Amniotic epithelial cell (primary cell): ENCODE data around the gene PIGM.
"Not testable (repeated sequence)": the region's sequence is repeated elsewhere in the genome, so short reads cannot be mapped to it uniquely, and the experiment has no call there.

Experiments used
- DNase-seq: peaks from one replicate; pipeline ENCODE4 v3.0.0-alpha.2; 2010; ENCODE audit warnings: low read depth

The PIGM gene

GRCh38 chr1:160061369-160062229 is 29.8 kb upstream of the PIGM start:
- no peak for DNase-seq

GRCh38 chr1:160058087-160058486 is 26.3 kb upstream of the PIGM start:
- no peak for DNase-seq

- DNase-seq, result no peak
Measured at GRCh38 chr1:160056648-160057169, 24.9 kb upstream of the PIGM start.

DNA sequence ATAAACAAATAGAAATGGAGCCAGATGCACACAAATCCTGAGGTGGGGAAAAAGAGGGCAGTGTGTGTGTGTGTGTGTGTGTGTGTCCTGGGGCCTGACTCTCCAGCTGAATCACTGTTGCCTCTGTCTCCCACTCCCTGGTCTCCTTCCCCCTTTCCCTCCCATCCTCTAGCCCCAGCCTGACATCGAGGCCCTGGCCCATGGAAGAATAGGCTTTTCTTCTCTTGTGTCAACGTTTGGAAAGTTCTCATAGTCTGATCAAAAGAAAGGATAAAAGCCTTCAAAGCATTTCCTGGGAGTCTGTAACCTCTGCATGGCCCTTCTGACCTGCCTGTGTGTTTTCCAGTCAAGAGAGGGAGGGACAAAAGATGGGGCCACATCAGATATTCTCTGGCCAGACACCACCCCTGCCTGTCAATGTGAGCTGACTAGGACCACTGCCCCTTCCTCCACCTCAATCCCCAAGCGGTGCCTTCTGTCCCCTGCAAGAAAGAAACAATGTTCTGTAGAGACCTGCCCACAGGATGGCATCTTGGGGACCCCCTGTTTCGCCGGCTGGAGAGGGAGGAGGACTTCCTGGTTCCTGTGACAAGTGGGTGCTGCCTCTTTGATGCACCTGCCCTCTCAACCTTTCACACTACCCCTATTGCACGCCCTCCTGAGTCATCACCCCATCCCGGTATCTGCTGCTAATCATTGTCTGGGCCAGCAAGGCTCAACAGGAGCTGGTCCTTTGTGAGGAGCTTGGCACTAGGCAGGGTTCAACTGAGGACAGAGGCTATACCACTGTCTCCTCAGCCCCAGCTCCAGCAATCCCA is 22.0 kb upstream of the PIGM start:
- no peak for DNase-seq

GRCh38 chr1:160052936-160053335 is 21.1 kb upstream of the PIGM start:
- no peak for DNase-seq

- DNase-seq, result no peak
Measured at GRCh38 chr1:160050619-160051018, 18.8 kb upstream of the PIGM start.

- DNase-seq, result not testable (repeated sequence)
Measured at GRCh38 chr1:160050182-160050581, 18.4 kb upstream of the PIGM start.

GRCh38 chr1:160049101-160049500 is 17.3 kb upstream of the PIGM start:
- DNase-seq, result no peak

GRCh38 chr1:160048335-160048734 is 16.5 kb upstream of the PIGM start:
- DNase-seq, result no peak

DNA sequence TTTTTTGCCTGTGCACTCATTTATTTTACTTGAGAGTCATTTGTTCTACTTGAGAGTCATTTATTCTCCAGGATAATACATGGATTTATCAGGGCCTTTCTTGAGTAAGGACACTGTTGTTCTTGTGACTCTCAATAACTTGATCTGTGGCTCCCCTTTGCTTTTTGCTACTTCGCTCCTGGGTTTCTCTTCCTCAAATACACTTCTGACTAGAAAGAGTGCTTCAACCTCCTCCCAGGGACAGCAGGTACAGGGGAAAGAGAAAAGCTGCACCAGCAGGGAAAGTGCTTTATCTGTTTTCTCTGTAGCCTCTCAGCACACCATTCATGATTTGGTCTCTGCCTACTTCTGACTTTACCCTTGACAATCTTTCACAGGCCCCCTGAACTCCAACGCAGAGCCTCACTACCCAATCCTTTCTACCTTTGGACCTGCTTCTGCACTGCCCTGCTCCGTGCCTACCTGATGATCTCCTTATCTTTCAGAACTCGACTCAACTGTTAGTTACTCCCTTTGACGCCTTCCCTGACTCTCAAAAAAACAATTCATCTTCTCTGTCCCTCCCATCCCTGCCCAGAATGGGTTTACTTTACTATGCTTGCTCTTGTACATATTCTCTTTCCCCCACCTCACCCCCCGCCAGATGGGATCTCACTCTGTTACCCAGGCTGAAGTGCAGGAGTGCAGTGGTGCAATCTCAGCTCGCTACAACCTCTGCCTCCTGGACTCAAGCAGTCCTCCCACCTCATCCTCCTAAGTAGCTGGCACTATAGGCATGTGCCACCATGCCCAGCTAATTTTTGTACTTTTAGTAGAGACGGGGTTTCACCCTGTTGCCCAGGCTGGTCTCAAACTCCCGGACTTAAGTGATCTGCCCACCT is 15.6 kb upstream of the PIGM start:
- DNase-seq, result no peak

- DNase-seq, result peak; percentile 43
Measured at GRCh38 chr1:160046494-160047110, 14.8 kb upstream of the PIGM start.

DNA sequence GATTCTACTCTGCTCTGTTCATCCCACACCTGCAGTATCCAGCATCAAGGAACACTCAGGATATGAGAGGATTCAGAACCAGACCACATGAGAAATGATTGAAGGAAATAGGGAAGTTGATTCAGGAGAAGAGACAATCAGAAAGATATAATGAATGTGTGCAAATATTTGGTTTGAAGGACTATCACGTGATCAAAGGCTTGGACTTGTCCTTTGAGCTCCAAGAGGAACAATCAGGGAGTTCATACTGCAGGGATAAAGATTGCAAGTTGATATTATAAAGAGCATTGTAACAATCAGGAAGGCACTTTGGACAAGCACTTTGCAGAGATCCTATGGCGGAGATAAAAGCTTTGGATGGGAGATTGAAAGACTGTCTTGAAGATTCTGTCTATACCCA is 13.9 kb upstream of the PIGM start:
- DNase-seq, result no peak

- DNase-seq, result no peak
Measured at GRCh38 chr1:160043543-160043942, 11.8 kb upstream of the PIGM start.

DNA sequence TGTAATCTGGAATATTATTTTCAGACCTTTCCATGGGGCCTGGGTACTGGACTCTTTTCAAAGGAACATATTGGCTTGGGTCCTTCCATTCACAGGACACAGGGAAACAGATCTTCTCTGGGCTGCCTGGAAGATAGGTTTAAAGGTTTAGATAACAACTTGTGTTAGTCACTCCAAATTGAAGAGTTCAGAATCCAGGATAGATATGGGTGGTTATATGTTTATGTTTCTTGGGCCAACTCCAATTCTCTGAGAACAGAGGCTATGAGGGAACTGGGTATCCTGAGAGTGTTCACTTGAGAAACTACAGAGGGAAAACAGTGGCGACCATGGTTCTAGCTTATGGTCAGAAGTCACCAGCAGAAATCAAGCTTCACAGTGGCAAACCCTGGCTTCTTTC is 8.7 kb upstream of the PIGM start:
- DNase-seq, result no peak

DNA sequence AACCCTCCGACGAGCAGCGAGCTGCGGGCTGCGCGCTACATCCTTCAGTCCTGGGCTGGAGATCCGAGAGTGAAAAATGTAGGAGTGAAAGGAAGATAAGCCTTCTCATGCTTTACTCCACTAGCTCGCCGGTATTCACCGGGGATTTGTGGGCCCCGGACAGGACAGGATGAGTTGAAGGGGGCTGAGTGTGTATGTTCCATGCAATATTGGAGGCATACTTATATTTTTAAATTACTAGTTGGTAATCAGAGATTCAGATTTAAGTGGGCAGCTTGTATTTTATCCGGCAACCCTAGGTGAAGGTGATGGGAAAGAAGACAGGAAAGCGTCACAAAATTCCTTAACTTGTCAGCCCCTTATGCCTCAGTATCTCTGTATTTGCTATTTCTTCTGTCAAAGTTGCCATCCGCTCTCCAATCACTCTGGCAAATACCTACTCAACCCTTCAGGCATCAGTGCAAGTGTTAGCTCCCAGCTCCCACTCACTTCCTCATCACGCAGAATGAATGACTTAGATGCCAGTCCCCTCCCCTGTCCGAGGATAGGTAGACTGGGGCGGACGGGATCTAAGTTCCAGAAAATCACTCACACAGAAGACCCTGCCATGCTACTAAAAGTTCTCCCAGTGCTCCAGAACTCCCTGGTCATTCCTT is 503 bp upstream of the PIGM start:
- DNase-seq, result peak; percentile 10

DNA sequence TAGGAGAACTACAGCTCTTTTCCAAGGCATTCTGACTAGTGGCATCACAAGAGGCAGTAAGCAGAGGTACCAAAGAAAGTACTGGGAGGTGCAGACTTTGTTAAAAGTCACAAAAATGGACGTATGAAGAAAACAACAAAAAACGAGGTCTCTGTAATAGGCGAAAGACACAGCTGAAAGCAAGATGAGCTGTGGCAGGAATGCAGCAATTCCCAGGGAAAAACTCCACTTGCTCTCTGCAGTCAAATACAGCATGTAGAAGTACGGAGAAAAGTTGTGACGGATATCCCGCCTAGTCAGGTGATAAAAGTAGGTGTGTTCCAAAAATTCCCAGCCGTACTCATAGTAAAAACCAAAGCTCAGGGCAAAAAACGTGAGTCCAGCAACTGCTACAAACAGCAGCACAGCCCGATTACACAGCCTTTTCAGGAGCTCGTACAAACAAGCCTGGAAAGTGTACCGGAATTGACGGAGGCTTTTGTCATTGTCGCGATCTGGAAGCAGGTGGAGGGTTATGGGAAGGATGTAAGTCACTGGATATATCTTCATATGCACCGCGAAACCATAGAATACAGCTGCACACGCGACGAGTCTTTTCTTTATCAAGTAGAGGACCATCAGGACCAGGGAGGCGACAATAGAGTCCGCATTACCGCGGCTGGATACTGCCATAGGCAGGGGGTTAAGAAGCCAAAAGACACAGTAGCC is 979 bp downstream of the PIGM start:
- no peak for DNase-seq

GRCh38 chr1:160028426-160028825 is 3.4 kb downstream of the PIGM start:
- DNase-seq, result no peak

DNA sequence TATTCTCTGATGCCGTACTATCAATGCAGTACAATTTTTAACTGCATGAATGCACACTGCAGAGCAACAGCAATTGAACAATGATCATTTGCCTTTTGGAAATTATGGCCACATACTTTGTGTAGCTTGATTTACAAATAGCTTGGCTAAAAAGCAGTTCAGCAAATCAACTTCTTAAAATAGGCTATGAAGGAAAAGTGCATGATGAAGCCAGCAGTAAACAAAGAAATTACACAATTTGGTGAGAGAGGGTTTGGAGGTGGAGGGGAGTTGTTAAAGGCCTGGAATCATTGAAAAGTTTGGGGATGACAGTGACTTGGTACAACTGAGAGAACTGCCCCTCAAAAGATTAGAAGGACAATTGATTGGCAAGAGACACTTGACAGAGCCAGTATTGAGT is 6.5 kb downstream of the PIGM start:
- DNase-seq, result no peak

- no peak for DNase-seq
Measured at GRCh38 chr1:160024195-160024905, 7.4 kb downstream of the PIGM start.
